ENCODE results near the gene TBC1D5. TPM values are rescaled to one million over a fixed set of nuclear protein-coding genes. Genes with fewer than 3 reads are reported as not detected.

Gene TBC1D5
- total and polyA plus RNA-seq, 10 donors: 6.4 to 140 (median 97.1) TPM

DNA sequence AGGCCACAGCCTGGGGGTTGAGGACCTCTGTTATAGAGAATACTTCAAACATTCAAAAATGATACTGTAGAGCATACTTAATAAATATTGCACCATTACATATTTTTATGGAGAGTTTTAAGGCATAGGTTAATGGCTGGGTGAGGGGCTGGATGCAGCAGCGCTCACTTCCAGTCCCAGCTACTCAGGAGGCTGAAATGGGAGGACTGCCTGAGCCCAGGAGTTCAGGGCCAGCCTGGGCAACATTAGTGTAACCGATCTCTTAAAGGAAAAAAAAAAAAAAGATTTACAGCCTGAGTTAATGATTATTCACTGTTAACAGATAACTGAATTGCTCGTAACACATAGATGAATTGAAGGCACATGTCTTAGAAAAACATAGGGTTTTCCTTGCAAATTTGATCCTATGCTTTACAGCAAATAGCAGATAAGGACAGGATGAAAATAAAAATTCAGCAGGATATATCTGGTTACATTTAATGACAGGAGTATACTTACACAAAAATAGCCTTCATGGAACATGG lies 282.9 kb downstream of the TBC1D5 start:
- WGBS, 5 donors: 62 to 67% (median 65%) methylated on average over 3 of the region's 3 CpGs
- H3K27ac ChIP-seq: no peak overlapping the region
- no peak overlapping the region for H3K4me3 ChIP-seq
- intact Hi-C loops (cut with DNase I; ENCODE audit: low total_unique reads): no loop called here
- DNase-seq: no peak
- no peaks in the 10 kb centered on the region for H3K4me1 ChIP-seq
- peaks cover 0 to 4% (median 0%) of the 10 kb centered on the region in 8 donors for H3K9me3 ChIP-seq
- no peaks in the 10 kb centered on the region for H3K27me3 ChIP-seq (replicated peaks in 1 of 7)
- TF ChIP-seq, protein P1, sequence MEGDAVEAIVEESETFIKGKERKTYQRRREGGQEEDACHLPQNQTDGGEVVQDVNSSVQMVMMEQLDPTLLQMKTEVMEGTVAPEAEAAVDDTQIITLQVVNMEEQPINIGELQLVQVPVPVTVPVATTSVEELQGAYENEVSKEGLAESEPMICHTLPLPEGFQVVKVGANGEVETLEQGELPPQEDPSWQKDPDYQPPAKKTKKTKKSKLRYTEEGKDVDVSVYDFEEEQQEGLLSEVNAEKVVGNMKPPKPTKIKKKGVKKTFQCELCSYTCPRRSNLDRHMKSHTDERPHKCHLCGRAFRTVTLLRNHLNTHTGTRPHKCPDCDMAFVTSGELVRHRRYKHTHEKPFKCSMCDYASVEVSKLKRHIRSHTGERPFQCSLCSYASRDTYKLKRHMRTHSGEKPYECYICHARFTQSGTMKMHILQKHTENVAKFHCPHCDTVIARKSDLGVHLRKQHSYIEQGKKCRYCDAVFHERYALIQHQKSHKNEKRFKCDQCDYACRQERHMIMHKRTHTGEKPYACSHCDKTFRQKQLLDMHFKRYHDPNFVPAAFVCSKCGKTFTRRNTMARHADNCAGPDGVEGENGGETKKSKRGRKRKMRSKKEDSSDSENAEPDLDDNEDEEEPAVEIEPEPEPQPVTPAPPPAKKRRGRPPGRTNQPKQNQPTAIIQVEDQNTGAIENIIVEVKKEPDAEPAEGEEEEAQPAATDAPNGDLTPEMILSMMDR (IDR thresholded peaks at IDR 0.05 in 8 of 11, conservative IDR thresholded peaks at IDR 0.05 in 3 of 11): no peak
- TF ChIP-seq POLR2AphosphoS5 (IDR thresholded peaks at IDR 0.05) (no peak), POLR2A (IDR thresholded peaks at IDR 0.05) (no peak)
- peaks cover 0 to 26% (median 0%) of the 10 kb centered on the region in 6 donors for H3K36me3 ChIP-seq

DNA sequence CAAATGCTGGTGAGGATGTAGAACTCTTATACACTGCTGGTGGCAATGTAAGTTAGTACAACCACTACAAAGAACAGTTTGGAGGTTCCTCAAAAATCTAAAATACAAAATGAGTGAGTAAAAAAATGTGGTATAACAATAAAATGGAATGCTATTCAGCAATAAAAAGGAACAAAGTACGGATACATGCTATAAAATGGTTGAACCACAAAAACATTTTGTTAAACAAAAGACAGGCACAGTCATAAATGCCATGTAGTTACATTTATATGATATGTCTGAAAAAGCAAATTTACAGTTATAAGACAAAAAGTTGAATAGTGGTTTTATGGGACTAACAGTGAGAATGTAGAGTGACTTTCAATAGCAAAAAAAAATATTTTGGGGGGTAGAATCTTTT lies 285.8 kb downstream of the TBC1D5 start:
- DNase-seq: no peak
- Histone ChIP-seq H3K36me3 (peaks cover 0 to 23% (median 0%) of the 10 kb centered on the region in 6 donors), H3K9me3 (peaks cover 0 to 4% (median 0%) of the 10 kb centered on the region in 8 donors), H3K4me1 (no peaks in the 10 kb centered on the region), H3K4me3 (no peak overlapping the region), H3K27ac (no peak overlapping the region), H3K27me3 (replicated peaks in 1 of 7) (no peaks in the 10 kb centered on the region)
- intact Hi-C loops (cut with DNase I; ENCODE audit: low total_unique reads): no loop called here
- no peak for TF ChIP-seq POLR2AphosphoS5 (IDR thresholded peaks at IDR 0.05)
- WGBS, 5 donors: 90 to 98% (median 97%) methylated on average over 1 of the region's 1 CpG

DNA sequence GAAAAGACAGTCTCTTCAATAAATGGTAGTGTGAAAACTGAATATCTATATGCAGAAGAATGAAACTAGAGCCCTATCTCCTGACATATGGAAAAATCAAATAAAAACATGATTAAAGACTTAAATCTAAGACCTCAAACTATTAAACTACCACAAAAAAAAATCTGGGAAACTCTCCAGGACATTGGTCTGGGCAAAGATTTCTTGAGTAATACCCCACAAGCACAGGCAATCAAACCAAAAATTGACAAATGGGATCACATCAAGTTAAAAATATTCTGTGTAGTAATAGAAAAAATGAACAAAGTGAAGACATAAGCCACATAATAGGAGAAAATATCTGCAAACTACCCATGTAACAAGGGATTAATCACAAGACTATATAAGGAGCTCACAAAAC lies 286.4 kb downstream of the TBC1D5 start:
- H3K36me3 ChIP-seq: peaks cover 0 to 29% (median 0%) of the 10 kb centered on the region in 6 donors

DNA sequence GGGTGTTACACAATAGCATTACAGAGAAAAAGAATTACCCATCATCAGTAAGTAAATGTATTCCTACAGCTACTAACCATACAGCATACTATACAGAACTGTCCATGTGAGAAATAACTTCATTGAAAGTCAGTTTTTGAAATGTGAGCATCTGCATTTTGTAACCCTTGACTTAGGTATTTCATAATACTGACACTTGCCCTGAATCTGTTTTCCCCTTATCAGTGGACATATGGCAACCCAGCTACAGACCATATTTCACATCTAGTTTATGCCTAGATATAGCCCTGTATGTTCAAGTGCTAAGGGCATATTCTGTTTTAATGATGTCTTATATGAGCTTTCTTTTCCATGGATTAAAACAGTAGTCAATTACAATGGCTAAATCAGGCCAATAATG lies 297.6 kb downstream of the TBC1D5 start:
- intact Hi-C loops (cut with DNase I; ENCODE audit: low total_unique reads): no loop called here
- no peaks in the 10 kb centered on the region for H3K9me3 ChIP-seq
- H3K4me3 ChIP-seq: no peak overlapping the region
- H3K27me3 ChIP-seq (replicated peaks in 1 of 7): no peaks in the 10 kb centered on the region
- H3K27ac ChIP-seq: no peak overlapping the region
- peaks cover 0 to 13% (median 0%) of the 10 kb centered on the region in 6 donors for H3K36me3 ChIP-seq
- DNase-seq: no peak
- TF ChIP-seq POLR2A (IDR thresholded peaks at IDR 0.05) (no peak), POLR2AphosphoS5 (IDR thresholded peaks at IDR 0.05) (no peak)
- TF ChIP-seq, protein P1 (IDR thresholded peaks at IDR 0.05 in 8 of 11, conservative IDR thresholded peaks at IDR 0.05 in 3 of 11): no peak
- H3K4me1 ChIP-seq: no peaks in the 10 kb centered on the region

More for the DNA sequence above, 286.4 kb downstream of the TBC1D5 start:
- Histone ChIP-seq H3K27me3 (replicated peaks in 1 of 7) (no peaks in the 10 kb centered on the region), H3K4me3 (no peak overlapping the region), H3K4me1 (no peaks in the 10 kb centered on the region), H3K27ac (no peak overlapping the region), H3K9me3 (peaks cover 0 to 4% (median 0%) of the 10 kb centered on the region in 8 donors)
- no peak for DNase-seq
- TF ChIP-seq, protein P1 (IDR thresholded peaks at IDR 0.05 in 8 of 11, conservative IDR thresholded peaks at IDR 0.05 in 3 of 11): no peak
- no peak for TF ChIP-seq POLR2A (IDR thresholded peaks at IDR 0.05)
- no peak for TF ChIP-seq POLR2AphosphoS5 (IDR thresholded peaks at IDR 0.05)
- intact Hi-C loops (cut with DNase I; ENCODE audit: low total_unique reads): no loop called here

DNA sequence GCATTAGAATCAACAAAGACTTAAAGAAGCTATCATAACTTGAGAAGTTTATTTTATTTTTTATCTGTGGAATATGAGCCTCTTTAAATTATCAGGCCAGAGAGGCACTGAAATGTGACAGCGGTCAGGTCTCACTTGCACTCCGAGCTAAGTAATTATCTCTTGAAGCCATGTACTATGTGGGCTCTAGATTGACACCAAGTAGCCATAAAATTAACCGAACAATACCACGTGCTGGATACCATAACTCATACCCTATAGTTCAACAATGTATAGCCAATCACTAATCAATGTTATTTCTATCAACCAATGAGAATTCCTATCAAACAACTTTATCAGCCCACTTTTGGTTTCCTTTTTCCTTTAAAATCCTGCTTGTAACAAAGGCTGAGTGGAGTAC lies 299.3 kb downstream of the TBC1D5 start:
- 94 to 98% (median 95%) methylated on average over 4 of the region's 4 CpGs for WGBS, 5 donors
- intact Hi-C loops (cut with DNase I; ENCODE audit: low total_unique reads): no loop called here
- no peak for DNase-seq
- H3K4me3 ChIP-seq: no peak overlapping the region
- peaks cover 0 to 10% (median 4%) of the 10 kb centered on the region in 8 donors for H3K9me3 ChIP-seq
- H3K27ac ChIP-seq: no peak overlapping the region
- TF ChIP-seq, protein P1 (IDR thresholded peaks at IDR 0.05 in 8 of 11, conservative IDR thresholded peaks at IDR 0.05 in 3 of 11): no peak
- TF ChIP-seq POLR2A (IDR thresholded peaks at IDR 0.05): no peak
- peaks cover 0 to 12% (median 0%) of the 10 kb centered on the region in 6 donors for H3K36me3 ChIP-seq
- H3K27me3 ChIP-seq (replicated peaks in 1 of 7): no peaks in the 10 kb centered on the region
- H3K4me1 ChIP-seq: no peaks in the 10 kb centered on the region
